ENCODE measurements around the gene SLC5A12.

DNA sequence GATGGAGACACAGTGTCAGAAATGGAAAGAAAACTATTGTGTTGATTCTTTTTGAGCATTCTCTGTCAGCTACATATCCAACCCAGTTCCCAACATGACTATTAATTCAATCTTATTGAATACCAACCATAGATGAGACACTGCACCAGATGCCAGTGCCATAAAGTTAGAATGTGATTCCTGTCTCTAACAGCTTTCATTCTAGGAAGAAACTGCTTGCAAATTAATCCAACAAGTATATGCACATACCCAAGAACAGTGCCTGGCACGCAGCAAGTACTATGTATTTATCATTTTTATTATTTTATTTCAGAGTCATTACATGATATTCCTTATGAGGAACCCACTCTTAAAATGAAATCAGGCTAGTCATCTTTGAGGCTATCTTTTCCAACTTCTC, 34.5 kb downstream of the SLC5A12 start:
- TF ChIP-seq POLR2AphosphoS5 (IDR thresholded peaks at IDR 0.05; ENCODE audit: borderline replicate concordance, low read depth, low read length) (no peak), EZH2 (IDR thresholded peaks at IDR 0.05) (no peak)

All from SK-N-MC (cell line).